ENCODE measurements around the gene CABYR. TPM values are rescaled to one million over a fixed set of nuclear protein-coding genes. Genes with fewer than 3 reads are reported as not detected.

The CABYR gene
- polyA plus RNA-seq, 1 donor (not counting 4 experiments of a cell fraction or from before 2014, with no cell fraction given), result 7.7 TPM

GRCh38 chr18:24138409-24138788 is 463 bp upstream of the CABYR start:
- dilution Hi-C loops (cut with MboI; ENCODE audit: extremely low pct_ligation_motif_present, low sequenced_read_pairs), result no loop called here
- DNase-seq (ENCODE audit: low read depth, low spot score) (no peak), FAIRE-seq (peak; percentile 17)
- Histone ChIP-seq H3K27ac (ENCODE audit: control insufficient read depth, insufficient read depth, low read length) (peak overlapping the region; percentile 81), H2AFZ (ENCODE audit: control insufficient read depth, low read length) (peak overlapping the region; percentile 96), H3K27me3 (ENCODE audit: control insufficient read depth, extremely low read depth, insufficient read depth, low read length) (no peaks in the 10 kb centered on the region), H3K4me1 (ENCODE audit: control insufficient read depth, extremely low read depth, insufficient read depth, low read length) (peaks cover 9% of the 10 kb centered on the region), H4K20me1 (ENCODE audit: control insufficient read depth, extremely low read depth, insufficient read depth, low read length) (no peaks in the 10 kb centered on the region), H3K4me2 (ENCODE audit: control insufficient read depth, extremely low read depth, insufficient read depth, low read depth, low read length) (peak overlapping the region; percentile 92), H3K4me3 (ENCODE audit: control insufficient read depth in 2 of 3, extremely low read depth in 1 of 3, insufficient read depth in 2 of 3, low read depth in 1 of 3, low read length in 3 of 3) (peak overlapping the region; percentile 61 to 73 (median 66)), H3K9me3 (ENCODE audit: control insufficient read depth, low read depth, low read length) (no peaks in the 10 kb centered on the region), H3K9me1 (ENCODE audit: control insufficient read depth, extremely low read depth, insufficient read depth, low read length) (no peaks in the 10 kb centered on the region), H3K36me3 (ENCODE audit: control insufficient read depth in 2 of 2, extremely low read depth in 1 of 2, insufficient read depth in 2 of 2, low read length in 2 of 2) (no peaks in the 10 kb centered on the region), H3K9ac (ENCODE audit: control insufficient read depth, extremely low read depth, insufficient read depth, low read length) (peak overlapping the region; percentile 71), H3K79me2 (ENCODE audit: control insufficient read depth, insufficient read depth, low read length) (no peaks in the 10 kb centered on the region)
- TF ChIP-seq, protein P1, sequence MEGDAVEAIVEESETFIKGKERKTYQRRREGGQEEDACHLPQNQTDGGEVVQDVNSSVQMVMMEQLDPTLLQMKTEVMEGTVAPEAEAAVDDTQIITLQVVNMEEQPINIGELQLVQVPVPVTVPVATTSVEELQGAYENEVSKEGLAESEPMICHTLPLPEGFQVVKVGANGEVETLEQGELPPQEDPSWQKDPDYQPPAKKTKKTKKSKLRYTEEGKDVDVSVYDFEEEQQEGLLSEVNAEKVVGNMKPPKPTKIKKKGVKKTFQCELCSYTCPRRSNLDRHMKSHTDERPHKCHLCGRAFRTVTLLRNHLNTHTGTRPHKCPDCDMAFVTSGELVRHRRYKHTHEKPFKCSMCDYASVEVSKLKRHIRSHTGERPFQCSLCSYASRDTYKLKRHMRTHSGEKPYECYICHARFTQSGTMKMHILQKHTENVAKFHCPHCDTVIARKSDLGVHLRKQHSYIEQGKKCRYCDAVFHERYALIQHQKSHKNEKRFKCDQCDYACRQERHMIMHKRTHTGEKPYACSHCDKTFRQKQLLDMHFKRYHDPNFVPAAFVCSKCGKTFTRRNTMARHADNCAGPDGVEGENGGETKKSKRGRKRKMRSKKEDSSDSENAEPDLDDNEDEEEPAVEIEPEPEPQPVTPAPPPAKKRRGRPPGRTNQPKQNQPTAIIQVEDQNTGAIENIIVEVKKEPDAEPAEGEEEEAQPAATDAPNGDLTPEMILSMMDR (optimal IDR thresholded peaks at IDR 0.05 in 1 of 3, IDR thresholded peaks at IDR 0.05 in 1 of 3, conservative IDR thresholded peaks at IDR 0.05 in 1 of 3; ENCODE audit: extremely low read depth in 1 of 3, insufficient read depth in 2 of 3, low read length in 3 of 3), result no peak
- no peak for TF ChIP-seq EZH2 (IDR thresholded peaks at IDR 0.05; ENCODE audit: low read length)

DNA sequence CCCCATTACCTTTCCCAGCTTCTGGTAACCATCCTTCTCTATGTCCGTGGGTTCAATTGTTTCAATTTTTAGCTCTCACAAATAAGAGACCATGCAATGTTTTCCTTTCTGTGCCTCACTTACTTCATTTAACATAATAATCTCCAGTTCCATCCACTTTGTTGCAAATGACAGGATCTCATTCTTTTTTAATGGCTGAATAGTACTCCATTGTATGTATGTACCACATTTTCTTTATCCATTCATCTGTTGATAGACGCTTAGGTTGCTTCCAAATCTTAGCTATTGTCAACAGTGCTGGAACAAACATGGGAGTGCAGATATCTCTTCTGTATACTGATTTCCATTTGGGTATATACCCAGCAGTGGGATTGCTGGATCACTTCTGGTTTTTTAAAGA is 1.8 kb downstream of the CABYR start:
- H3K27ac ChIP-seq (ENCODE audit: control insufficient read depth, insufficient read depth, low read length), result no peak overlapping the region
- H3K4me3 ChIP-seq (ENCODE audit: control insufficient read depth in 2 of 3, extremely low read depth in 1 of 3, insufficient read depth in 2 of 3, low read depth in 1 of 3, low read length in 3 of 3), result no peak overlapping the region
- H3K4me1 ChIP-seq (ENCODE audit: control insufficient read depth, extremely low read depth, insufficient read depth, low read length), result peaks cover 9% of the 10 kb centered on the region
- no peaks in the 10 kb centered on the region for H3K9me3 ChIP-seq (ENCODE audit: control insufficient read depth, low read depth, low read length)
- dilution Hi-C loops (cut with MboI; ENCODE audit: extremely low pct_ligation_motif_present, low sequenced_read_pairs), result no loop called here
- no peak overlapping the region for H2AFZ ChIP-seq (ENCODE audit: control insufficient read depth, low read length)
- H4K20me1 ChIP-seq (ENCODE audit: control insufficient read depth, extremely low read depth, insufficient read depth, low read length), result no peaks in the 10 kb centered on the region
- no peaks in the 10 kb centered on the region for H3K9me1 ChIP-seq (ENCODE audit: control insufficient read depth, extremely low read depth, insufficient read depth, low read length)
- FAIRE-seq, result no peak
- TF ChIP-seq, protein P1 (optimal IDR thresholded peaks at IDR 0.05 in 1 of 3, IDR thresholded peaks at IDR 0.05 in 1 of 3, conservative IDR thresholded peaks at IDR 0.05 in 1 of 3; ENCODE audit: extremely low read depth in 1 of 3, insufficient read depth in 2 of 3, low read length in 3 of 3), result no peak
- no peak for TF ChIP-seq EZH2 (IDR thresholded peaks at IDR 0.05; ENCODE audit: low read length)
- H3K27me3 ChIP-seq (ENCODE audit: control insufficient read depth, extremely low read depth, insufficient read depth, low read length), result no peaks in the 10 kb centered on the region
- no peak overlapping the region for H3K9ac ChIP-seq (ENCODE audit: control insufficient read depth, extremely low read depth, insufficient read depth, low read length)
- H3K4me2 ChIP-seq (ENCODE audit: control insufficient read depth, extremely low read depth, insufficient read depth, low read depth, low read length), result no peak overlapping the region
- H3K79me2 ChIP-seq (ENCODE audit: control insufficient read depth, insufficient read depth, low read length), result no peaks in the 10 kb centered on the region
- DNase-seq (ENCODE audit: low read depth, low spot score), result no peak
- H3K36me3 ChIP-seq (ENCODE audit: control insufficient read depth in 2 of 2, extremely low read depth in 1 of 2, insufficient read depth in 2 of 2, low read length in 2 of 2), result no peaks in the 10 kb centered on the region

All from keratinocyte (primary cell).